OCI-LY7 (cell line): Measurements from ENCODE around the gene FGD5. TPM values are rescaled to one million over a fixed set of nuclear protein-coding genes. Genes with fewer than 3 reads are reported as not detected.

Source experiments
- BruUV-seq: library from RNA; stranded (reverse); fragments of 400-500 nt; replicated peaks from 2 replicates; lab custom pipeline; 2021; lab: Mats Ljungman, UMichigan
- CTCF ChIA-PET: fragments of 300-600 bp; sonication (Branson Sonifier 250); formaldehyde crosslinking; loops from one replicate; lab custom pipeline; 2022; ENCODE audit warnings: antibody characterized with exemption; ENCODE audit not compliant: unreplicated experiment; lab: Charles Lee
- POLR2A ChIA-PET: fragments of 300-600 bp; sonication (Branson Sonifier 250); formaldehyde crosslinking; loops from one replicate; lab custom pipeline; 2022; ENCODE audit warnings: antibody characterized with exemption; lab: Charles Lee
- DNase-seq: peaks from one replicate; pipeline ENCODE4 v3.0.0-alpha.2; 2015; ENCODE audit warnings: low spot score
- H2AFZ ChIP-seq: fragments of 200-600 bp; sonication (generic), shearing (Covaris generic); 2 replicates; pipeline ENCODE4 v1.6.1; 2014; ENCODE audit warnings: mild to moderate bottlenecking, antibody characterized with exemption, low read length, moderate library complexity
- H3K27ac ChIP-seq: fragments of 200-600 bp; sonication (generic); 2 replicates; pipeline ENCODE4 v1.5.1; 2014; ENCODE audit warnings: mixed run types, low read depth, mild to moderate bottlenecking, moderate library complexity, low read length, inconsistent platforms; ENCODE audit not compliant: poor library complexity, severe bottlenecking
- H3K36me3 ChIP-seq: fragments of 200-600 bp; sonication (generic); 2 replicates; pipeline ENCODE4 v1.6.1; 2014; ENCODE audit warnings: mild to moderate bottlenecking, antibody characterized with exemption, low read length, moderate library complexity, mixed read lengths; ENCODE audit not compliant: insufficient read depth
- H3K4me1 ChIP-seq: fragments of 200-600 bp; sonication (generic); 2 replicates; pipeline ENCODE4 v1.5.1; 2014; ENCODE audit warnings: mild to moderate bottlenecking, low read length; ENCODE audit not compliant: insufficient read depth, poor library complexity, severe bottlenecking
- H3K4me2 ChIP-seq: fragments of 200-600 bp; sonication (generic); 2 replicates; pipeline ENCODE4 v1.6.1; 2014; ENCODE audit warnings: mild to moderate bottlenecking, low read length
- H3K4me3 ChIP-seq: fragments of 200-600 bp; sonication (generic); 2 replicates; pipeline ENCODE4 v1.5.1; 2014; ENCODE audit warnings: mild to moderate bottlenecking, low read depth, low read length; ENCODE audit not compliant: poor library complexity, severe bottlenecking
- H3K79me2 ChIP-seq: fragments of 200-600 bp; sonication (generic); 2 replicates; pipeline ENCODE4 v1.6.1; 2016; ENCODE audit warnings: low read depth, mild to moderate bottlenecking, low read length, moderate library complexity, mixed read lengths; ENCODE audit not compliant: insufficient read depth
- H3K9me2 ChIP-seq: fragments of 200-600 bp; sonication (generic); 2 replicates; pipeline ENCODE4 v1.6.1; 2016; ENCODE audit warnings: mild to moderate bottlenecking, low read length, mixed read lengths; ENCODE audit not compliant: insufficient read depth
- H3K9me3 ChIP-seq: fragments of 200-600 bp; sonication (generic); 2 replicates; pipeline ENCODE4 v1.6.1; 2014; ENCODE audit warnings: mild to moderate bottlenecking, mixed run types, low read length, mixed read lengths
- H4K20me1 ChIP-seq: fragments of 200-600 bp; sonication (generic); 2 replicates; pipeline ENCODE4 v1.6.1; 2014; ENCODE audit warnings: mild to moderate bottlenecking, antibody characterized with exemption, low read length, moderate library complexity, mixed read lengths; ENCODE audit not compliant: insufficient read depth
- EZH2phosphoT487 ChIP-seq: fragments of 200-600 bp; sonication (generic); IDR thresholded peaks from 2 replicates; pipeline ENCODE4 v1.6.1; 2018; ENCODE audit warnings: low read depth, borderline replicate concordance, mild to moderate bottlenecking, mixed run types, antibody characterized with exemption, low read length, moderate library complexity, mixed read lengths
- intact Hi-C: fragments of 100-400 bp; cut with micrococcal nuclease; formaldehyde crosslinking; loops from one replicate; pipeline ENCODE4 v1.10.0; 2022; ENCODE audit not compliant: unreplicated experiment
- total RNA-seq, 2 experiments: library from RNA; depleted of rRNA in 1 of 2; stranded (reverse); fragments of >200 nt in 1 of 2; shearing (Covaris generic) in 1 of 2; gene quantifications; 2 replicates each; pipeline ENCODE4 v1.2.3, GENCODE V29; 2014 to 2022
- TF ChIP-seq, protein P1 (sequence below): fragments of 200-600 bp; sonication (generic); conservative IDR thresholded peaks from 2 replicates; pipeline ENCODE4 v1.5.1; 2014; ENCODE audit warnings: mild to moderate bottlenecking, antibody characterized with exemption, low read length, moderate library complexity, mixed read lengths

Gene FGD5
- total RNA-seq, 2 experiments from 2014 or later: 0.09 to 0.21 TPM

- no peaks in the 10 kb centered on the region for H3K79me2 ChIP-seq
- no peak overlapping the region for H3K4me3 ChIP-seq
- no peak overlapping the region for H3K4me2 ChIP-seq
- H3K4me1 ChIP-seq: no peaks in the 10 kb centered on the region
- no peak for DNase-seq
- no TSS peak for BruUV-seq
- intact Hi-C loops: no loop called here
- ChIA-PET CTCF (interaction anchor here (0.6 kb wide), 1 partner anchor 526 kb away, joined by 3 read pairs; no protein-coding TSS in a partner anchor), POLR2A (interaction anchor here (1.0 kb wide), 1 partner anchor 280 kb away, joined by 4 read pairs; no protein-coding TSS in a partner anchor)
- no peaks in the 10 kb centered on the region for H4K20me1 ChIP-seq
- no peak overlapping the region for H3K27ac ChIP-seq
- H2AFZ ChIP-seq: no peak overlapping the region
- H3K36me3 ChIP-seq: no peaks in the 10 kb centered on the region
- no peaks in the 10 kb centered on the region for H3K9me3 ChIP-seq
- no peaks in the 10 kb centered on the region for H3K9me2 ChIP-seq
- TF ChIP-seq, protein P1, sequence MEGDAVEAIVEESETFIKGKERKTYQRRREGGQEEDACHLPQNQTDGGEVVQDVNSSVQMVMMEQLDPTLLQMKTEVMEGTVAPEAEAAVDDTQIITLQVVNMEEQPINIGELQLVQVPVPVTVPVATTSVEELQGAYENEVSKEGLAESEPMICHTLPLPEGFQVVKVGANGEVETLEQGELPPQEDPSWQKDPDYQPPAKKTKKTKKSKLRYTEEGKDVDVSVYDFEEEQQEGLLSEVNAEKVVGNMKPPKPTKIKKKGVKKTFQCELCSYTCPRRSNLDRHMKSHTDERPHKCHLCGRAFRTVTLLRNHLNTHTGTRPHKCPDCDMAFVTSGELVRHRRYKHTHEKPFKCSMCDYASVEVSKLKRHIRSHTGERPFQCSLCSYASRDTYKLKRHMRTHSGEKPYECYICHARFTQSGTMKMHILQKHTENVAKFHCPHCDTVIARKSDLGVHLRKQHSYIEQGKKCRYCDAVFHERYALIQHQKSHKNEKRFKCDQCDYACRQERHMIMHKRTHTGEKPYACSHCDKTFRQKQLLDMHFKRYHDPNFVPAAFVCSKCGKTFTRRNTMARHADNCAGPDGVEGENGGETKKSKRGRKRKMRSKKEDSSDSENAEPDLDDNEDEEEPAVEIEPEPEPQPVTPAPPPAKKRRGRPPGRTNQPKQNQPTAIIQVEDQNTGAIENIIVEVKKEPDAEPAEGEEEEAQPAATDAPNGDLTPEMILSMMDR: no peak
- no peak for TF ChIP-seq EZH2phosphoT487
Observed at GRCh38 chr3:14913071-14913925, 94.5 kb downstream of the FGD5 start.

DNA sequence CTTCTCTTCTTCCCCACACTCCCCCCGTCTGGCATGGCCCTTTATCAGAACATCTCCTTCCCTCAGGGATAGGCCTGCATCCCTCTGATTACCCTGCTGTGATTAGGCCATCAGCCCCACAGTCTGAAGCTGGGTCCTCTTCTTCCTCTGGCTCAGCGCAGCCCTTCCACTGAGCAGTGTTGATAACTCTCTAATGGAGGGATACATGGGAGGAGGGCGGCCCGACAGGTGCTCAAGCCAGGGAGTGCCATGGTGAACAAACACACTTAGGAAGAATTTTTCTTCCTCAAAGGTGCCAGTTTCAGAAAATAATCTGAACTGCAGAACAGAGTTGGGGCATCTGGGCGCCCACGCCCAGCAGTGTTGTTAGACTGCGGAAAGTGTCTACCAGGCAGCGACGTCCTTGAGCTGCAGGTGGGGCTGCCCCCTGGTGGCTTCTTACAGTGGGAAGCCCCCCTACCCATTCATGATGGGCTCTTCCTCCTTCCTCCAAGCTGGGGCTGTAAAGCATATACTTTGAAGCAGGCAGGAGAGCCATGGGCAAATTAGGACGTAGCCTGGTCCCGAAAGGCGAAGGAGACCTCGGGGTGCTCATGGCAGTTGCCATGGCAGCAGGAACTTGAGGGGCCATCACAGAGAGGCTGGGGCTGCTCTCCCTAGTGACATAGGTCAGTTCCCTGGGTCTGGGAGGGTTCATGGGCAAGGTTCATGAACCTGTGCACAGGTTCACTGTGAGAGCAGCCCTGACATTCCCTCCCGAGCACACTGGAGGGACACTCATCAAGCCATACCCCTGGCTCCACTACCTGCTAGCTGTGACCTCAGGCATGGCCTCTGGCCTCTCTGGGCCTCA, 95.4 kb downstream of the FGD5 start:
- Histone ChIP-seq H3K36me3 (no peaks in the 10 kb centered on the region), H4K20me1 (no peaks in the 10 kb centered on the region), H3K4me2 (no peak overlapping the region), H3K9me3 (no peaks in the 10 kb centered on the region), H2AFZ (no peak overlapping the region), H3K79me2 (no peaks in the 10 kb centered on the region), H3K4me1 (no peaks in the 10 kb centered on the region), H3K9me2 (no peaks in the 10 kb centered on the region), H3K4me3 (no peak overlapping the region), H3K27ac (no peak overlapping the region)
- TF ChIP-seq, protein P1: peak; percentile 41
- no peak for TF ChIP-seq EZH2phosphoT487
- intact Hi-C loops: no loop called here
- ChIA-PET POLR2A (interaction anchor here (1.0 kb wide), 1 partner anchor 281 kb away, joined by 4 read pairs; no protein-coding TSS in a partner anchor), CTCF (no interaction called here)
- no peak for DNase-seq
- BruUV-seq: no TSS peak
